Measurements from ENCODE around the gene C10orf90. TPM values are rescaled to one million over a fixed set of nuclear protein-coding genes. Genes with fewer than 3 reads are reported as not detected.

C10orf90 gene
- total RNA-seq, 3 donors from 2014 or later: 0.16 to 30.4 (median 3.9) TPM

DNA sequence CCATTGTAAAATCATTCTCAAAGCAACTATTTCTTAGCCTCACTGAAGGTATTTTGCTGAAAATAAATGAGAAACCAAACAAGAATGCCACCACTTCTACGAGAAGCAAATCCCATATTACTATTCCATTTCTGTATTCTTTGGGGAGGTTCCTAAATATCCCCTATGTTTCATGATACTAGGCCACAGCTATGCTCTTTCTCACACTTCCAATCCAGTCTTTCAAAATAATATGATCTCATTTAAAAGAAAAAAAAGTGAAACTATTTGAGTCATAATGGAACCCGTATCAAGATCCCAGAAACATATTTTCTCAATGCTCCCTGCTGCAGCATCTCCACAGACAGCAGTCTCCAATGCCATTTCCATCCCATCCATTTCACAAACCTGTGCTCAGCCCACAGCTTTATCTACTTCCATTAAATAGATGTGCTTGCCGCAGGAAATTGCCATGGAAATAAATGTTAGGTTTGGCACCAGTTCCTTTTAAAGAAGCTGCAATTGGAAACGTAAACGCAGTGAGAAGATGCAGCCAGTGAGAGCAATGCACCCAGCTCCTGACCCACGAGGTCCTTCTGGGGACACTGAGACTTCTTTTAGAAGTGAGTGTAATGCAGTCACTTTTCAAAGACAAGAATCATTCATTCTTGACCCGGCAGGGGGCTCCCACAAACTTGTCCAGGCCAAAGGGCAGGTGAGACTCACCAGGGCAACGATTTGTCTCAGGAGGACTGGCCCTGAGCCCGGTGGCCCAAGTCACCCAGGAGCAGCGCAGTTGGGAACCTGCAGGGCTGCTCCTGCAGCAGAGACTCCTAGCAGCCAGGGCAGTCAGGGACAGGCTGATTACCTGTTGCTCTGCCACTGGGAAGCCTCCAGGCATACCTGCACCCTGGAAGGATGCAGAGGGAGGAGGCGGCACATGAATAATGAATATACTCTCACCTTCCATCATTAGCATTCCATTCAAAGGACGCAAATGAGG, 99.6 kb downstream of the C10orf90 start:
- Histone ChIP-seq H3K27ac (no peak overlapping the region), H3K4me3 (no peak overlapping the region), H3K27me3 (no peaks in the 10 kb centered on the region), H3K4me1 (no peaks in the 10 kb centered on the region), H3K9me3 (no peaks in the 10 kb centered on the region), H3K36me3 (no peaks in the 10 kb centered on the region)
- no peak for DNase-seq (ENCODE audit: low spot score in 2 of 2)
- intact Hi-C loops (cut with DNase I; ENCODE audit: low total_unique reads): no loop called here
- TF ChIP-seq, protein P1, sequence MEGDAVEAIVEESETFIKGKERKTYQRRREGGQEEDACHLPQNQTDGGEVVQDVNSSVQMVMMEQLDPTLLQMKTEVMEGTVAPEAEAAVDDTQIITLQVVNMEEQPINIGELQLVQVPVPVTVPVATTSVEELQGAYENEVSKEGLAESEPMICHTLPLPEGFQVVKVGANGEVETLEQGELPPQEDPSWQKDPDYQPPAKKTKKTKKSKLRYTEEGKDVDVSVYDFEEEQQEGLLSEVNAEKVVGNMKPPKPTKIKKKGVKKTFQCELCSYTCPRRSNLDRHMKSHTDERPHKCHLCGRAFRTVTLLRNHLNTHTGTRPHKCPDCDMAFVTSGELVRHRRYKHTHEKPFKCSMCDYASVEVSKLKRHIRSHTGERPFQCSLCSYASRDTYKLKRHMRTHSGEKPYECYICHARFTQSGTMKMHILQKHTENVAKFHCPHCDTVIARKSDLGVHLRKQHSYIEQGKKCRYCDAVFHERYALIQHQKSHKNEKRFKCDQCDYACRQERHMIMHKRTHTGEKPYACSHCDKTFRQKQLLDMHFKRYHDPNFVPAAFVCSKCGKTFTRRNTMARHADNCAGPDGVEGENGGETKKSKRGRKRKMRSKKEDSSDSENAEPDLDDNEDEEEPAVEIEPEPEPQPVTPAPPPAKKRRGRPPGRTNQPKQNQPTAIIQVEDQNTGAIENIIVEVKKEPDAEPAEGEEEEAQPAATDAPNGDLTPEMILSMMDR (IDR thresholded peaks at IDR 0.05): no peak
- no peak for TF ChIP-seq POLR2AphosphoS5 (IDR thresholded peaks at IDR 0.05)
- no peak for TF ChIP-seq POLR2A (IDR thresholded peaks at IDR 0.05)

DNA sequence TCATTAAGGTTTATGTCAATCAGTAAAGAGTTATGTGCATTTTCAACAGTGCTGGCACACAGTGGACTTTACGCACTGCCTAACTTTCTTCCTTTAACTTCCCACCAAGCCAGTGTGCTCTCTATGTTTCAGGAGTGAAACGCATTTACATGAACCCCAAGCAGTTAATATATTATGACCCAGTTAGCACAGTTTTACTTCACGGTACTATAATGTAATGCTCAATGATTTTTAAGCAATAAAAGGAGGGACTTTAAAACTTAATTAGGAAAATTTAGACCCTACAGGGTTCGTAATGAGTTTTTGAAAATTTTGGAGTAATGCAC, 100.3 kb downstream of the C10orf90 start:
- DNase-seq (ENCODE audit: low spot score in 2 of 2): no peak
- no peaks in the 10 kb centered on the region for H3K36me3 ChIP-seq
- TF ChIP-seq POLR2AphosphoS5 (IDR thresholded peaks at IDR 0.05) (no peak), POLR2A (IDR thresholded peaks at IDR 0.05) (no peak)
- TF ChIP-seq, protein P1 (IDR thresholded peaks at IDR 0.05): no peak
- no peak overlapping the region for H3K27ac ChIP-seq
- H3K9me3 ChIP-seq: no peaks in the 10 kb centered on the region
- no peak overlapping the region for H3K4me3 ChIP-seq
- no peaks in the 10 kb centered on the region for H3K27me3 ChIP-seq
- no peaks in the 10 kb centered on the region for H3K4me1 ChIP-seq
- intact Hi-C loops (cut with DNase I; ENCODE audit: low total_unique reads): no loop called here

DNA sequence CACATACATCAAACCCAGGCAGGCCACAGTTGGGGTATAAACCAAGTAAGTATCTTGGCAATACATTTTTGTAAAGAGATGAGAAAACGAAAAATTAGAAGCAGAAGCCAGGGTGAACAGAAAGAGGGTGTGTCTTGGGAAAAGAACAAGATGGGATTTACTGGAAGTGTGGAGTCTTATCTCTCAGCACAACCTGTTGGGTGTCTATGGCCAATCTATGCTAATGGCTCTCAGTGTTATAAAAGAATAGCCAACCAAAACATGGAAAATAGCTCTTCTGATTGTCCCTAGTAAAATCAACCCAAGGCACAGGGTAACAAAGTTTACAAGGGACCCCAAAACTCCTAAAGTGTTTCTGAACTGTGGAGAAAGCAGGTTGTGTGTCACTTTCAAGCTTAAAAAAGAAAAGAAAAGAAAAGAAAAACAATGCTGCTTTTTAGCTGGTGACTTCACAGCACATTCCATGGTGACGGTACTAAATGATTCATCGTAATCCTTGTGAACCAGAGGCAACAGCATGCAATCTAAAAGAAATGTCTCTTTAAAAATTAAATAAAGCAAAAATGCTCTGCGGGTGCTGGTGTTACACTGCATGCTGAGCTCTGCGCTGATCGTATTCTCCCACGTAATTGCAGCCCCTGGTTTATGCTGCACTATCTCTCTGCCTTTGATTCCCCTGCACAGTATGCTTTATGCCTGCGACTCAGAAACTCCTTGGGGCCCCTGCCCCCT, 100.8 kb downstream of the C10orf90 start:
- Histone ChIP-seq H3K9me3 (no peaks in the 10 kb centered on the region), H3K36me3 (no peaks in the 10 kb centered on the region), H3K4me3 (no peak overlapping the region), H3K27me3 (no peaks in the 10 kb centered on the region), H3K4me1 (no peaks in the 10 kb centered on the region), H3K27ac (no peak overlapping the region)
- TF ChIP-seq, protein P1 (IDR thresholded peaks at IDR 0.05): no peak
- TF ChIP-seq POLR2AphosphoS5 (IDR thresholded peaks at IDR 0.05): no peak
- no peak for TF ChIP-seq POLR2A (IDR thresholded peaks at IDR 0.05)
- DNase-seq (ENCODE audit: low spot score in 2 of 2): no peak
- intact Hi-C loops (cut with DNase I; ENCODE audit: low total_unique reads): no loop called here

DNA sequence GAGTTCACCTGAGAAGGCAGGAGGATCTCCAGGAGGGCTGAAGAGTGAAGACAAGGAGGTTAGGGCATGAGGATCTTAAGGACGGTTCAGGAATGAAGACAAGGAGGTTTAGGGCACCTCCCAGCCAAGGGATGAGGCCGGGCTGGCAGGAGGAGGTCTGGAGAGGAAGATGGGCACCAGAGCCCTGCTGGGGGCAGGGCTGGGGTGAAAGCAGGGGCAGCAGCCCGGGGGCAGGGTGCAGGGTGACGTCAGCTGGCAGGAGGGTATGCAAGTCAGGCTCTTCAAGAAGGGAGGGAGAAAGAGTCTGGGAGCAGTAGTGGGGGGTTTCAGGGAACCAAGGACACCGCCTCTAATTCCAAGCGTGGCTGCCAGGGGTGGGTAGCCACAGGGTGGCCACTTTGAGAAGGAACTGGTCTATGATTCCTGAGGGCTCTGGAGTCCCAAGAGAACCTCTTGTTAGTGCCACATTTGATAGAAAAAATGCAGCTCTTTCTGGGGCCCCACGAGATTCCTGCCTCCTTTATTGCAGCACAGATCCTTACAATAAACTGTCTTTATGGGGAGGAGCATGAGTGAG, 101.6 kb downstream of the C10orf90 start:
- TF ChIP-seq POLR2AphosphoS5 (IDR thresholded peaks at IDR 0.05): no peak
- no peak for TF ChIP-seq POLR2A (IDR thresholded peaks at IDR 0.05)
- TF ChIP-seq, protein P1 (IDR thresholded peaks at IDR 0.05): no peak
- intact Hi-C loops (cut with DNase I; ENCODE audit: low total_unique reads): no loop called here

More for the DNA sequence above, 101.6 kb downstream of the C10orf90 start:
- no peak for DNase-seq (ENCODE audit: low spot score in 2 of 2)
- Histone ChIP-seq H3K27me3 (no peaks in the 10 kb centered on the region), H3K27ac (no peak overlapping the region), H3K36me3 (no peaks in the 10 kb centered on the region), H3K4me1 (no peaks in the 10 kb centered on the region), H3K9me3 (no peaks in the 10 kb centered on the region), H3K4me3 (no peak overlapping the region)

All from breast epithelium (tissue), 4 donors.